ENCODE results near the gene AZGP1.

The AZGP1 gene

DNA sequence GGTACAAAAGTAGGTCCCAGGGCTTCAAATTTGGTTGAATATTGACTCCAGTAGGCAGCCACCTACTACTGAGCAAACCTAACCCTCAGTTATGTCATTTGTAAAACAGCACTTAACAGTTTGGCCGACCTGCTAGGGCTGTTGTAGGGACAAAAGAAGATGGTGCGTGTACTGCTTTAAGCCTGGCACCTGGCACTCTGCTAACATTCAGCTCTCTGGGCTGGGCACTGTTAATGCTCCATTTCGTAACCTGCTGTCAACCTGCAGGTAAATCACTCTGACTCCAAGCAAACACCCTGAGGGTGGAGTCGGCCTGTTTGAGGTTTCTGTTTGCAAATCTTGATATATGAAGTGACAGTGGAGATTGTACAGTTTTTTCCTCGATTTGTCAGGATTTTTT, 46.8 kb upstream of the AZGP1 start:
- no peaks in the 10 kb centered on the region for H3K9me3 ChIP-seq (replicated peaks; ENCODE audit: insufficient read depth, low read length)
- no peak overlapping the region for H2AFZ ChIP-seq (ENCODE audit: low read length)
- no peaks in the 10 kb centered on the region for H3F3A ChIP-seq (ENCODE audit: insufficient read depth, low read length)
- no peak overlapping the region for H3K9ac ChIP-seq (ENCODE audit: low read length)
- H3K4me1 ChIP-seq (ENCODE audit: low read length): no peaks in the 10 kb centered on the region
- no peaks in the 10 kb centered on the region for H4K20me1 ChIP-seq (ENCODE audit: insufficient read depth, low read length)
- no peaks in the 10 kb centered on the region for H3K9me2 ChIP-seq (replicated peaks; ENCODE audit: insufficient read depth, low read length)
- no peaks in the 10 kb centered on the region for H3K27me3 ChIP-seq (replicated peaks; ENCODE audit: insufficient read depth, low read length)
- DNase-seq: no peak
- no peak overlapping the region for H3K27ac ChIP-seq (ENCODE audit: low read length)
- H3K4me2 ChIP-seq (ENCODE audit: low read depth, low read length): no peak overlapping the region
- TF ChIP-seq CTCF (IDR thresholded peaks at IDR 0.05; ENCODE audit: low read length): no peak
- no peak for TF ChIP-seq EZH2phosphoT487 (IDR thresholded peaks at IDR 0.05; ENCODE audit: low read length)
- no peak for TF ChIP-seq EZH2 (optimal IDR thresholded peaks at IDR 0.05; ENCODE audit: low read depth, low read length)
- no peak overlapping the region for H3K4me3 ChIP-seq (ENCODE audit: low read length)
- no peaks in the 10 kb centered on the region; the same call in 1 of the 2 replicates for H3K36me3 ChIP-seq (replicated peaks; ENCODE audit: insufficient read depth, low read length)
- peaks cover 46% of the 10 kb centered on the region for H3K79me2 ChIP-seq (ENCODE audit: low read length)

DNA sequence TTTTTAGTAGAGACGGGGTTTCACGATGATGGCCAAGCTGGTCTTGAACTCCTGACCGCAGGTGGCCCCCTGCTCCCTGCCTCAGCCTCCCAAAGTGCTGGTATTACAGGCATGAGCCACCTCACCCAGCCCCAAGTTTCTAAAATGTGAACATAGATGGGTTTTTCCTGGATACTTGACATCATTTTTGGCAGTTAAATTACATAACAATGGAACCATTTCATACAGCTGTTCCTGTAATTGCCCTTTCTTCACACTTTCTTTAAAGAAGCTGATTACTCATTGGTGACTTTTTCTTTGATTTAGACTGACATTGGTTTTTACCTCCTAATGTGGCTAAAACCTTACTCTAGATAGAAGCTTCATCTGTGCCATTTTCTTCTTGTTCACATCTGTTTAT, 45.5 kb upstream of the AZGP1 start:
- Histone ChIP-seq H3K27ac (ENCODE audit: low read length) (no peak overlapping the region), H3K36me3 (replicated peaks; ENCODE audit: insufficient read depth, low read length) (no peaks in the 10 kb centered on the region; the same call in none of the 2 replicates), H3K4me3 (ENCODE audit: low read length) (no peak overlapping the region), H3K9ac (ENCODE audit: low read length) (no peak overlapping the region), H3K9me2 (replicated peaks; ENCODE audit: insufficient read depth, low read length) (no peaks in the 10 kb centered on the region), H3K4me2 (ENCODE audit: low read depth, low read length) (no peak overlapping the region), H3F3A (ENCODE audit: insufficient read depth, low read length) (no peaks in the 10 kb centered on the region), H3K79me2 (ENCODE audit: low read length) (peaks cover 59% of the 10 kb centered on the region), H4K20me1 (ENCODE audit: insufficient read depth, low read length) (no peaks in the 10 kb centered on the region), H3K9me3 (replicated peaks; ENCODE audit: insufficient read depth, low read length) (no peaks in the 10 kb centered on the region), H3K4me1 (ENCODE audit: low read length) (peaks cover 6% of the 10 kb centered on the region; the same call in 1 of the 2 replicates), H3K27me3 (replicated peaks; ENCODE audit: insufficient read depth, low read length) (no peaks in the 10 kb centered on the region), H2AFZ (ENCODE audit: low read length) (no peak overlapping the region)
- TF ChIP-seq CTCF (IDR thresholded peaks at IDR 0.05; ENCODE audit: low read length): no peak
- DNase-seq: no peak

GRCh38 chr7:100019908-100020307, 44.1 kb upstream of the AZGP1 start:
- no peaks in the 10 kb centered on the region for H3K9me3 ChIP-seq (replicated peaks; ENCODE audit: insufficient read depth, low read length)
- no peak overlapping the region for H3K4me3 ChIP-seq (ENCODE audit: low read length)
- TF ChIP-seq EZH2phosphoT487 (IDR thresholded peaks at IDR 0.05; ENCODE audit: low read length) (no peak), CTCF (IDR thresholded peaks at IDR 0.05; ENCODE audit: low read length) (no peak), EZH2 (optimal IDR thresholded peaks at IDR 0.05; ENCODE audit: low read depth, low read length) (no peak)
- H2AFZ ChIP-seq (ENCODE audit: low read length): no peak overlapping the region
- peaks cover 6% of the 10 kb centered on the region; the same call in 1 of the 2 replicates for H3K4me1 ChIP-seq (ENCODE audit: low read length)
- H3K9me2 ChIP-seq (replicated peaks; ENCODE audit: insufficient read depth, low read length): no peaks in the 10 kb centered on the region
- no peak for DNase-seq
- H3K9ac ChIP-seq (ENCODE audit: low read length): no peak overlapping the region
- H3K4me2 ChIP-seq (ENCODE audit: low read depth, low read length): no peak overlapping the region
- no peak overlapping the region for H3K27ac ChIP-seq (ENCODE audit: low read length)
- no peaks in the 10 kb centered on the region; the same call in none of the 2 replicates for H3K36me3 ChIP-seq (replicated peaks; ENCODE audit: insufficient read depth, low read length)
- H3K79me2 ChIP-seq (ENCODE audit: low read length): peaks cover 68% of the 10 kb centered on the region
- no peaks in the 10 kb centered on the region for H4K20me1 ChIP-seq (ENCODE audit: insufficient read depth, low read length)
- H3F3A ChIP-seq (ENCODE audit: insufficient read depth, low read length): no peaks in the 10 kb centered on the region
- H3K27me3 ChIP-seq (replicated peaks; ENCODE audit: insufficient read depth, low read length): no peaks in the 10 kb centered on the region

Data from MM.1S (cell line).